ENCODE measurements around the gene NHERF1. TPM values are rescaled to one million over a fixed set of nuclear protein-coding genes. Genes with fewer than 3 reads are reported as not detected.

NHERF1 gene
- total RNA-seq, 1 donor from 2014 or later, result 10.4 TPM

DNA sequence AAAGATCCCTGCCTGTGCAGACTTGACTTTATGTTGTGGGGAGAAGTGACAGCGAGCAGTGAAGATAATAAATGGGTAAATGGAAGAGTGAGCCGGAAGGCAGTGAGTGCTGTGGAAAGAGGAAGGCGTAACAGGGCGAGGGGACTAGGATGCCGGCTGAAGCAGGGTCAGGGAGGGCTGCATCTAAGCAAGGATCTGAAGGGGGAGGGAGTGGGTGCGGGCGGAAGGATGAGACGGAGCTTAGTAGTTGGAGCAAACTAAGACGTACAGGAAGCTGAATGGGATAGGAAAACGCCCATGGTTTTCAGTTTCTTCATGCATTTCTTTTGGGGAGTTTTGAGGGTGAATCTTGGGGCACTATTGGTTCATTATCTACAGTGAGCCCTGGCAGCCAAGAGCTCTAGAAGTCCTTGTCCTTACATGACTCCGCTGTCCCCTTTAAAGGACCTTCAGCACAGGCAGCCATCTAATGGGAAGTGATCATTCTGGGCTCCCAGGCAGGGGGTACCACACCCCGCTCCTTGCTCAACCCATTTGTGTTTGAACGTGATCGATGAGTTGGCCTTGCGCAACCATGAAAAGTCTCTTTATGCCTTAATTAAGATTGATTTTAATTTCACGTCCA lies 38.1 kb downstream of the NHERF1 start:
- no peak for DNase-seq

DNA sequence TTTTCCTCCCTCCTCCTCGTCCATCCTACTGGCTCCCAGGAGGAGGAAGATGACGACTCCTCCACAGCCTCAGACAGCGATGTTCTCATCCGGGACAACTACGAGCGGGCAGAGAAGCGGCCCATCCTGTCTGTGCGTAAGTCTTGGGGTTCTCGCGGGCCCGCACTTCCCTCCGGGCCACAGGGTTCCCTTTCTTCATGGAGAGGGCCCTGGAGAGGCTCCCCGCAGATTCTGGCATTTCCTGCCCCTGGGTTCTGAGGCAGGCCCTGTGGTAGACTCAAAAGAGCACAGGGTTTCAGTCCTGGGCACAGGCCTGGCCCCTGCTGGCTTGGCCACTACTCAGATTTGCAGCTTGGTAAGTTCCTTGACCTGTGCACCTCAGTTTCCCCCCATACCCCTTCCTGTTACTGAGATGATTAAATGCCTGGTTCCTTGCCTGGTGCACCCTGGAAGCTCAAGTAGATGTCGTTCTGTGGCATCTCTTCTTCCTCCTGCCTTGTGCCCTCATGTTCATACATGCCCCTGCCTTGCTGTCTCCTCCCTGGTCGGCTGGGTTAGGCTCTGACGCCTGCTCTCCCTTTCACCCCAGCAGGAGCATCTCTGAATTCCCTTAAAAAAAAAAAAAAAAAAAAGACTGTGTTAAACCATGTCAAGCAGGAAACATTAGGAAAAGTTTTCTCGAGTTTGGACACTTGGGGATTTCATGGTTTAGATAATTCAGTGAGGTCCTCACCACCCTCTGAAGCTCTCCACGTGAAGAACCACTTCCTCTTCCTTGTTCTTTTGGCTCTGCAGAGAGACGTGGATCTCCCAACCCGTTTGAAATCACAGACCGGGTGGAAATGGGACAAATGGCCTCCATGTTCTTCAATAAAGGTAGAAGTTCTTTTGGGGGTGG lies 42.0 kb downstream of the NHERF1 start:
- DNase-seq, result no peak

DNA sequence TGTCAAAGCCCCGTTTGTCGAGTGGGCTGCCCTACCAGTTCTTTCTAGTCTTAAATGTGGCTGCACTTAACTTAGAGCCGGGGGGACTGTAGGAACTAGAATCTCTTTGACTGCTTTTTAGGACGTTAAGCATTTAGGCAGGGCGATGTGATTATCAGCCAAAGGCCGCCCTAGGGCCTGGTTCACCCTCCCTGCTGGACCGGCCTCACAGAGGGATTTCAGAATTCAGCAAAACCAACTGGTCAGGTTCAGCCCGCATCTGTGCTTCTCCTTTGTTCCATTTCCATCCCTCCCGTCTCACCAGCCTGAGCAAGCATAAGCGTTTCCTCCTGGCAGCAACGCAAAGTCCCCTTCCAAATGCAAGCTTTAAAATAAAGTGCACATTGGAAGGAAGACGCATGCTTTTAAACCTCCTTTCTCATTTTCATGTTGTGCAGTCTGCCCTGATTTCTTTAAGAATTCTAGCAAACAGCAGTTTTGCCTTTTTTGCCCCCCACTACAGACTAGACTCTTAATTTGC lies 44.2 kb downstream of the NHERF1 start:
- DNase-seq, result no peak

DNA sequence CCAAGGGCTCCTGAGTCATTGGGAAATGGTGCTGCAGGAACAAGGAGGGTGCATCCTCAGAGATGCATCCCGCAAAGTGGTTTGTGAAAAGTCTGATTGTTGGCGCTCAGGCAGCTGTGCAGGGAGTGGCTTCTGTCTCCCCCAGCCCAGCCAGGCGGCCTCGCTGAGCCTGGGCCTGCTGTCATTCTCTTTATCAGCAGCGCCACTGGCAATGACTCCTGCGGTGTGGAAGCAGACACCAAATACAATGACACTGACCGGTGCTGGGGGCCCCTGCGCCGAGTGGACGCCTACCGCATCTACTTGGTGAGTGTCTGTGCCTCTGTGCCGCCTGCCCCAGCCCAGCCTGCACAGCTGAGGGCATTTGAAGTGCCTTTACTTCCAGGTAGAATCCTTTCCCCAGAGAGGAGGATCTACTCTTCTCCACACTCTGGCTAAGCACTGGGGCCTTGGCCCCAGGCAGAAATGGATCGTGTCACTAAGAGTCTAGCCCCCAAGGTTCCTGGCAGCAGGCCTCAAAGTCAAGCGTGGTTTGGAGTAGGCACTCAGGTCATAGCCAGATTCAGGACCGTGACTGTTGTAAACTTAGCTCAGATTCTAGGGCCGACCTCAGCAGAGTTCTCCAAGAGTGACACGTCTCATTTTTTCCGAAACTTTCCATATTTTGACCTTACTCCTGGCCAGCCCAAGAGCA lies 47.0 kb downstream of the NHERF1 start:
- no peak for DNase-seq

DNA sequence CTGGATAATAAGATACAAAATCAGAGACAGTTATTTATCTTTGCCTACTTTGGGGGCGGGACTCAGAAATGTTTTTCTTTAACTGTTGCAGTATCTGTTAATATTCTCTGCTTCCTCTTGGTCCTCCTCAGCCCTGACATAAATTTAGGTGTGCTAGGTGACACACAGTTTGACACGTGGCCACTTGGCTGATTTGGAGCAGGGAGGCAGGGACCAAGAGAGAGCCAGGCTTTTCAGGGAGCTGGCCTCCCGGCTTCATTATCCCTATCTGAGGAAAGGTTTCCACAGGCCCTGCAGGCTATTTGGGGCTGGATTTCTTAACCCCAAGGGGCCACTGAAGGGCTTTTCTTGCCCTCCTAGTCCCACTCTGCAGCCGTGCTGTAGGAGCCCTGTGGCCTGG lies 47.8 kb downstream of the NHERF1 start:
- no peak for DNase-seq

DNA sequence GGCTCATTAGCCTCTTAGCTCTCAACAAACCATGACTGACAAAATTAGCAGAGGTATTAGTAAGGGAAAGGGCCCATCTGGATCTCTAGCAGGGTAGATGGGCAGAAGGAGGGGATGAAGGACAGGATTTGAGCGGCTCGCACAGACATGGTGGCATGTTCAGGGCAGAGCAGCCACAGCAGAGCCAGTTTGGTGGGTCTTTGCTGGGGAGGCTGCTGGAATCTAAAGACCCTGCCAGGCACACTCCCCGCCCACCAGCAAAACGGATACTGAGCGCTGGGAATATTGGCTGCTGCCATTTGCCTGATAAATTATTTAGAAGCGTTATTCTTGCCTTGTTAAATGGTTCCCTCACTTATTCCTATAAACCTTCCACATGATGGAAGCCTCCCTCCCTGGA lies 48.4 kb downstream of the NHERF1 start:
- no peak for DNase-seq

DNA sequence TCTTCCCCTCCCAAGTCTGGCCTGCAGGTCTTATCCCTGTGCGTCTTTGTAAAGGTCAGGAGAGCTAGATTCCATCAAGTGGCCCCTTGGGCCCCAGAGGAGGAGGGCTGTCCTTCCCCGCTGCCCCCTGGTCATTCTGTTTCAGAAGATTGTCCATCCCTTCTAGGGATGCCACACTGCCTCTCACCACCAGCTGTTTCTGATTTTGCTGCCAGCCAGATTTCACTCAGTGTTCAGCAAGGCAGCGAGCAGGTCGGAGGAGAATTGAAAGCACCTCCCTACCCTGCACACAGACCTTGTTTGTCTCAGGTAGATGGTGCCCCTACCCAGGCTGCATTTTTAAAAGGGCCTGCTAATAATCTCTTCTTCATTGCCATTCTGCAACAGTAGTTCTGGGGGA lies 49.4 kb downstream of the NHERF1 start:
- DNase-seq, result no peak

DNA sequence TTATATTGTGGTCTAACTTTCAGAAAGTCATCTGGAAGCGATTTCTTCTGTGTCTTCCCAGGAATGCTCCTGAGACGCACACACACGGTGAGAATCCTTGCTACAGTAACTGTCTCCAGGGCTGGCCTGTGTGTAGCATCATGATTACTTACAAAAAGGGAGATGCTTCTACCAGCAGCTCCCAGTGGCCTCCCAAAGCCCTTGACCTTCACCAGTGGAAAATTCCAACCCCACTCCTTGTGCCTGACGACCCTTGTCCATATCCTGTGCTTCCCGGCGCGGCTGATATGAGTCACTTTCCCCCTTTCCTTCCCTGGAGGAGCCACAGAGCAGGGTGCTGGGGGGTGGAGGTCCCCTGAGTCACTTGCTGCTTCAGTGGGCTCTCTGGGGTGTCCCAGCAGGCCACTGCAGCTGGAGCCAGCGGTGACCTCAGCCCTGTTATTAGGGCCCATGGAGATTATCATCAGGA lies 49.8 kb downstream of the NHERF1 start:
- DNase-seq, result peak; percentile 62

DNA sequence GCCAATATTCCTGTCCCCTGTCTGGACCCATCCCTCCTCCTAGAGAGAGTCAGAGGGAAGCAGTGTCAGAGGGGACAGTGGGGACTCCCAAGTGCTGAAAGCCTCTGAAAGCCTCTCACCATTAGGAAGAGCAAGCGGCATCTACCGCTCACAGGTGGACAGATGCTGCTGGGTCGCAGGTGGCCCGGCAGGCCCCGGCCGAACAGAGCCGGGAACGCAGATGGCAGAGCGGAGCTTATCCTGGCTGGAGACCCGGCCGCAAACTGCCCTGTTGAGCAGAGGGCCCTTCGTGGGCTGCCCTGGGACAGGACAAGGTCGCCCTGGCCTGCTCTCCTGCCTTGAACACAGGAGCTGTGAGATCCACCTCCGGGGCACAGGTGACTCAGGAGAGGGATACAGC lies 50.7 kb downstream of the NHERF1 start:
- no peak for DNase-seq

DNA sequence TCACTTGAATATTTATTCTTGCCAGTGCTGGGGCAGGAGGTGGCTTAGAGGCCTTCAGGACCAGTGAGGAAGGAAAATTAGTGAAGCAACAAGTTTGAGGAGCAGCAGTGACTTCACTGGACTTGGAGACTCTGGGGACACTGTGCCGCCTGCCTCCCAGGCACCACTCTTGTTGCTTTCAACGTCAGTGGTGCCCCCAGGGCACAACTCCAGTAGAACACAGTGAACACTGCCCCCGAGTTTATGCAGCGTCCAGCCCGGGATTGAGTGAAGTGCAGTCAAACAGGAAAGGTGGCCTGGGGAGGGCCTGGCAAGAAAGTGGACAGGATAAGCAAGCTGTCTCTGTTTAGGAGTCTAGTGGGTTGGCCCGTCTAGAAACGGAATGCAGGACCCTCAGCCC lies 52.1 kb downstream of the NHERF1 start:
- DNase-seq, result no peak

DNA sequence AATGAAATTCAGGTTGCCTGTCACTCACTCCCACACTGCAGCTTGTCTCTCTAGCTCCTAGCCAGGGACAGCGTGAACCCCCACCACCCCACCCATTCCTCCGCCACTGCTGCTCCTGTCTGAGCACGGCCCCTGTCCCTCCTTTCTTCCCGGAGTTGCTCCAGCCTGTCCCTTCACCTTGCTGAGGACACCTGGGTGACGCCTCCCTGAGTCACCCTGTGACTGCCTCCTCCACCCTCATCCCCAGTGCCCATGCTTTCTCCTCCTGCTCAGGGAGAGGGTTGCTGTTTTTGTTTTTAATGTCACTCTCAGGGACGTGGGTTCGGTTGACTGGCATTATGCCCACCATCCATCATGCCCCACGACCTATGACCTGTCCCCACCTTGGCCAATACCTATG lies 53.5 kb downstream of the NHERF1 start:
- no peak for DNase-seq

DNA sequence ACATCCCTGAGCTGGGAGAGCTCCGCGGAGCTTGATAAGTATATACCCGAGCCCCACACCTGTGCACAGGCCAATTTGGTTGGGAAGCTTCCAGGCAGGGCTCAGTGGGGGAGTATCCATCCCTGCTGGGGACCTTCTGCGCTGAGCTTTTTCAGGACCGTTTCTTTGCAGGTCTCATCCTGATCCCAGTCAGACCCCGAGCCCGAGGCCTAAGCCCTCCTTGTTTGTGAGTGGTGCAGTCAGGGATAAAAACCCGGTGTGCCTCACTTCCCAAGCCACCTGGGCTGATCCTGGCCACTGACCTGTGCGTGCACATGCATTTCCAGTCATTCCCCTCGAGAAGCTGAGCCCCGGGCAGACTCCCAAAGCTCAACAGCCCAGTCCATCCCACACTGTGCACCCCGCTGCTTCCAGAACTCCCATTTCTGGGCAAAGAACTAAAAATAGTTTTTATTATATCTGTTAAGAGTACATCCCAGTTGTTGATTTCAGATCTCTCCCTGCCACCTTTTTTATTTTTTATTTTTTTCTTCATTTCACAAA lies 55.0 kb downstream of the NHERF1 start:
- no peak for DNase-seq

DNA sequence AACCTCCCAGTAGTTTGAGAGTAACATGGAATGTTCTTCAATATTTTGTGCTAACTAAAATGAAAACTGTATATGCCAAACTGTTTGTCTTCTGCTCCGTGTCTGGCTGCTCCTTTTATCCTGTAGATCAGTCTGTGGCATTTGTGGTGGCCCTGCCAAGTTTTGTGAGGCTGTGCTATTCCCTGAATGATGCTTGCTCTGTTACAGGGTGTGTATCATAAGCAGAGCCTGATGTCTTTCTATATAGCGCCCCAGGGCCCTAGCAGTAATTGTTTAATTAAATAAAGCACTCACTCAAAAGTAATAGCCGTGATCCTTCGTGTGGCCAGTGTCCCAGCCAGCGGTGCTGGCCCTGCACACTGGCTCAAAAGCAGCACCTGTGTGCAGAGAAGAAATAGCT lies 55.5 kb downstream of the NHERF1 start:
- DNase-seq, result no peak

DNA sequence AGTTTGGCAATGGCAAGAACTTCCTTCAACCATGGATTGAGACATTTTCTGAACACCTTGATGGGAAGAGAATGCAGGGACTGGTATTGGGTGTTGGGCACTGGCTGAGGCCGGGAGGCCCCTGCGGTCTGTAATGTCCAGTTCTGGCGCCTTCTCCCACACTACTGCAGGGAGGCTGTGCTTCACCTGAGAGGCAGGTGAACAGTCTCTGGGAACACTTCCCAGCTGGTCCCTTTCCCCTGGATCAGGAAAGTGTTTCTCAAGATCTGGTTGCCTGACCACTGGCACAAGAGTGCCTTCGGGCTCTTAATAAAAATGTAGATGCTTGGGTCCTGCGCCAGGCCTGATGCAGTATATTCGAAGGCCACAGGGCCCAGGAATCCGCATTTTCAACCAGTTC lies 56.3 kb downstream of the NHERF1 start:
- no peak for DNase-seq

DNA sequence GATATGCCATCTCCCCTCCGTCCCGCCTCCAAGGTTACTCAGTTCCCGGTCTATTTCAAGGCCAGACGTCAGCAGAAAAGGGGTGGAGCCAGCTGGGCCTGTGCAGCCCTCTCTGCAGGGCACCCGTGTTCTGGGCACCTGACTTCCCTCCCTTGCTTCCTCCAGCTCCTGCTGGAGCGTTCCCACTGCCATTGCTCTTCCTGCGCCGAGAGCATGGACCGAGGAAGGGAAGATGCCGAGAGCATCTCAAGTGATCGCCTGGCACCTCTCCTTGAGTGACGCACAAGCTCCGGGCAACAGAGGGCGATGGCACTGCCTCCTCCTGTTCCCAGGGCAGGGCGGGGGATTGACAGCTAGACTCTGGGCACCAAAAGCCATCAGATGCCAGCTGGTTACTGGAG lies 57.2 kb downstream of the NHERF1 start:
- no peak for DNase-seq

DNA sequence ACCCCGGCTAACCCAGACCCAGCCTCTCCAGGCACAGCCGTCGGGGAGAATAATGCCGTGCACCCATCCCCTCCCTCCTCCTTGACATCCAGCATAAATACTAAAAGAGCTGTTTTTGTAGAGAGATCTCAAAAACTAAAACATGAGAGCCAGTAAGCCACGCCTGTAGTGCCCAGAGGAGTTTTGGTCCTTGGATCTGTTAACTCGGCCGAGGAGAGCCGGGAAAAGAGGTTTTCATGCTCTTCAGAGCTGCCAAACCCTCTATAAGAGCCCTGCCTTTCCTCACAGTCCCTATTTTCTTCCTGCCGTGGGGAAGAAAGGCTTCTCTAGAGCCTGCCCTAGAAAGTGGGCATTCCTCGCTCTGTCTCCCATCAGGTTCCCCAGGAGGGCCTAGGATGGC lies 57.9 kb downstream of the NHERF1 start:
- DNase-seq, result no peak

DNA sequence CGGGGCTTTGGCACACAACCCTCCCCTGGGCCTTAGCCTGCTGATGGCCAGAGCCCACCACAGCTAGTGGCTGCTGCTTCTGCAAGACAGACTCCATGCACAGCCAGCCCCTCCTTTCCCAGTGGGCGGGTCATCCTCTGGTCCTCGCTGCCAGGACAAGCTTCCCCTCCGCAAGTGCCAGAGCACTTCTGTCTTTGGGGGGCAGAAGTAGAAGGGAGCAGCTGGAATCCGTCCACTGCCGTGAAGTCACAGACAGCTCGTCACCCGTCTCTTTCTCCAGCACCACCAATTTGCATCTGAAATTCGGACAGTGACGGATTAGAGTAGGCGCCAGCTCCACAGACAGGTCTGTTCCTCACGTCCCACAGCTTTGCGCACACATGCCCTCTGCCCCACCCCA lies 59.0 kb downstream of the NHERF1 start:
- no peak for DNase-seq

DNA sequence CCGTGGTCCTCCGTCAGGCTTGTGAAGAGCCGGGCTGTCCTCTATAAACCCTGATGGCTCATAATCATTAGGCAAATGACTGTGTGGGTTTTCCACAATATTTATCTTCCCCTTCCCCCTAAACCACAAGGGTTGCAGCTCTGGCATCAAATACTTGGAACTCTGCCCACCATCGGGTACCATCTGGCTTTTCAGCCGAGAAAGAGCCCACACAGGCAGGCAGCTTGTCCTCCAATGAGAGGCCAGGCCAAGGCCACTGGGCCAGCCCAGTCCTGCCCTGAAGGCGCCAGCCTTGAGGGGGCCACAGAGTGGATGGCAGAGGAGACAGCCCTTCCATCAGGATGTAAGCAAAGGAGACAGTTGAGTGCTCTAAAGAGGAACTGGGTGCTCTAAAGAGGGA lies 59.5 kb downstream of the NHERF1 start:
- no peak for DNase-seq

DNA sequence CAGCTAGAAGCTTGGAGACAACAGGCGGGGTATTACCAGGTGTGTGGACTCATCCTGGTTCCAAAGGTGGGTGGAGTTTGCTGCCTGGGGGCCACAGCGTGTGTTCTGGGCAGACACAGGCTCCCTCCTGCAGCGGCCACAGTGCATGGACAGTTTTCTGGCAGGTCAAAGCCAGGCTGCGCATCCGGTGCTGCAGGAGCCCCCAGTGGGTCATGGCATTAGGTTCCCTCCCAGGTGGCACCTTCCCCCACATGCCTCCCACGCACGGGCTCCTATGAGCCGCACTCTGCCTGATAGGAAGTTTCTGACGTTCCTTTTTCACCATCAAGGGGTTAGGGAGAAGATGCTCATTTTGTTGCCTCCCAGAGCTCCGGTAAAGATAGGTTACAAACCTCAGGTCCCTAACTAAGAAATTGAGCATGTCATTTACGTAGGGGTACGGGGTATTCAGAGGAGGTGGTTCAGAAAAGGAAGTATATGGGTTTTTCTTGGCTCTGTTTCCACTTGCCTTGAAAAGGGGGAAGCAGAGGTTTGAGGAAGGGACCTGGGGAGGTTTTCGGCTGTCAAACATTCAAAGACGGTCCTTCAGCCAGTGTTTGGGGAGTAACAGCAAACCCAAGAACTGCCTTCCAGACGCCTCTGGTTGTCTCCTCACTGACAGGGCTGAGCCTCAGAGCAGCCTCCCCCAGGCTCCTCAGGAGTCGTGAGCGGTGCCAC lies 60.4 kb downstream of the NHERF1 start:
- no peak for DNase-seq

DNA sequence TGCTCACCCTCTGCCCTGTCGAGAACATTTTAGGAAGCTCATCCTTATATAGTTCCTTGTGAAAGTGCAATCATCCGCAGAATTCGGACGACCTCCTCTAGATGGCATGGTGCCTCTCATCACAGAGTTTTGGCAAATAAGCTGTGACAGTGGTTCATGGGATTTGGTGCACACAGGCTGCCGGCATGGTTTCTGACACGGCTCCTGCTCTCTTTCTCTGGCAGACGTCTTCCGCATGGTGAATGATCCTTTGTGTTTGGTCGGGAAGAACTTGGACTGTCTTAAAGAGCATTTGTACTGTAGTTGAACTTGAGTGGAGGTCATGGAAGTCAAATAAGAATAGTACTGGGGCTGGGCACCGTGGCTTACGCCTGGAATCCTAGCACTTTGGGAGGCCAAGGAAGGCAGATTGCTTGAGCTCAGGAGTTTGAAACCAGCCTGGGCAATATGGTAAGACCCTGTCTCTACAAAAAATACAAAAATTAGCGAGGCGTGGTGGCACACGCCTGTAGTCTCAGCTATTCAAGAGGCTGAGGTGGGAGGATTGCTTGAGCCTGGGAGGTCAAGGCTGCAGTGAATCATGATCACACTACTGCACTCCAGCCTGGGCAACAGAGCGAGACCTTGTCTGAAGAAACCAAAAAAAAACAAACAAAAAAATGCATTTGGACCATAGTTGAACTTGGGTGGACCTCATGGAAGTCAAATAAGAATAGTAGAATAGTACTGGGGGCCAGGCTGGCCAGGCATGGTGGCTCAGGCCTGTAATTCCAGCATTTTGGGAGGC lies 62.5 kb downstream of the NHERF1 start:
- DNase-seq, result no peak

Measured in dermis blood vessel endothelial cell (primary cell).